WTC11 (cell line): ENCODE data around the gene NELFCD.
"Not testable (repeated sequence)": the region's sequence is repeated elsewhere in the genome, so short reads cannot be mapped to it uniquely, and the experiment has no call there.

Experiments used
- ATF3 ChIP-seq: sonication (generic); formaldehyde crosslinking; conservative IDR thresholded peaks from 2 replicates; pipeline ENCODE4 v1.8.1; 2022; ENCODE audit warnings: mild to moderate bottlenecking, missing genetic modification reagents
- CBFB ChIP-seq: sonication (generic); formaldehyde crosslinking; IDR thresholded peaks from 2 replicates; pipeline ENCODE4 v1.8.1; 2022; ENCODE audit warnings: mild to moderate bottlenecking, low read depth, missing genetic modification reagents
- CTCF ChIP-seq: fragments of 200-600 bp; IDR thresholded peaks from 2 replicates; pipeline ENCODE4 v1.8.0; 2022; ENCODE audit warnings: antibody characterized with exemption
- E2F4 ChIP-seq: sonication (generic); formaldehyde crosslinking; IDR thresholded peaks from 2 replicates; pipeline ENCODE4 v1.8.1; 2022; ENCODE audit warnings: low read depth, mild to moderate bottlenecking, moderate library complexity, missing genetic modification reagents, borderline replicate concordance
- ESRRA ChIP-seq: sonication (generic); formaldehyde crosslinking; IDR thresholded peaks from 2 replicates; pipeline ENCODE4 v1.8.1; 2022; ENCODE audit warnings: mild to moderate bottlenecking, missing genetic modification reagents, borderline replicate concordance
- MAX ChIP-seq: sonication (generic); formaldehyde crosslinking; IDR thresholded peaks from 2 replicates; pipeline ENCODE4 v1.8.0; 2022; ENCODE audit warnings: mild to moderate bottlenecking, missing genetic modification reagents
- OVOL2 ChIP-seq: fragments of 250-450 bp; sonication (Bioruptor Pico); IDR thresholded peaks from 2 replicates; pipeline ENCODE4 v1.9.0; 2021; ENCODE audit warnings: mild to moderate bottlenecking, borderline replicate concordance
- STAT6 ChIP-seq: sonication (generic); formaldehyde crosslinking; conservative IDR thresholded peaks from 2 replicates; pipeline ENCODE4 v1.8.1; 2023; ENCODE audit warnings: mild to moderate bottlenecking, low read depth, missing genetic modification reagents, moderate library complexity
- TEAD4 ChIP-seq: sonication (generic); formaldehyde crosslinking; IDR thresholded peaks from 2 replicates; pipeline ENCODE4 v1.8.0; 2022; ENCODE audit warnings: mild to moderate bottlenecking, missing genetic modification reagents
- ZNF121 ChIP-seq: sonication (generic); formaldehyde crosslinking; IDR thresholded peaks from 2 replicates; pipeline ENCODE4 v1.8.0; 2023; ENCODE audit warnings: missing genetic modification reagents
- ZNF232 ChIP-seq: sonication (generic); formaldehyde crosslinking; IDR thresholded peaks from 2 replicates; pipeline ENCODE4 v1.8.0; 2022; ENCODE audit warnings: mild to moderate bottlenecking, missing genetic modification reagents
- ZNF671 ChIP-seq: fragments of 250-450 bp; sonication (Bioruptor Pico); IDR thresholded peaks from 2 replicates; pipeline ENCODE4 v1.8.0; 2021; ENCODE audit warnings: mild to moderate bottlenecking

GRCh38 chr20:59011874-59012157 lies 30.8 kb downstream of the NELFCD start:
- not testable (repeated sequence) for TF ChIP-seq CTCF; MAX; ZNF121 (CRISPR knock-in tag); E2F4; OVOL2; ZNF671 (CRISPR knock-in tag); CBFB (CRISPR knock-in tag); TEAD4 (CRISPR knock-in tag); ESRRA (CRISPR knock-in tag); ATF3 (CRISPR knock-in tag); ZNF232 (CRISPR knock-in tag); STAT6 (CRISPR knock-in tag)
